Skeletal muscle cell (primary cell): ENCODE results near the gene PAFAH2.

Experiments
- DNase-seq: peaks from one replicate; pipeline ENCODE4 v3.0.0-alpha.2; 2010; ENCODE audit warnings: low read depth
- H3K4me3 ChIP-seq: 2 replicates; pipeline ENCODE4 v1.5.1; 2011; ENCODE audit warnings: low read depth, mild to moderate bottlenecking, control low read depth, low read length, moderate library complexity

The PAFAH2 gene

DNA sequence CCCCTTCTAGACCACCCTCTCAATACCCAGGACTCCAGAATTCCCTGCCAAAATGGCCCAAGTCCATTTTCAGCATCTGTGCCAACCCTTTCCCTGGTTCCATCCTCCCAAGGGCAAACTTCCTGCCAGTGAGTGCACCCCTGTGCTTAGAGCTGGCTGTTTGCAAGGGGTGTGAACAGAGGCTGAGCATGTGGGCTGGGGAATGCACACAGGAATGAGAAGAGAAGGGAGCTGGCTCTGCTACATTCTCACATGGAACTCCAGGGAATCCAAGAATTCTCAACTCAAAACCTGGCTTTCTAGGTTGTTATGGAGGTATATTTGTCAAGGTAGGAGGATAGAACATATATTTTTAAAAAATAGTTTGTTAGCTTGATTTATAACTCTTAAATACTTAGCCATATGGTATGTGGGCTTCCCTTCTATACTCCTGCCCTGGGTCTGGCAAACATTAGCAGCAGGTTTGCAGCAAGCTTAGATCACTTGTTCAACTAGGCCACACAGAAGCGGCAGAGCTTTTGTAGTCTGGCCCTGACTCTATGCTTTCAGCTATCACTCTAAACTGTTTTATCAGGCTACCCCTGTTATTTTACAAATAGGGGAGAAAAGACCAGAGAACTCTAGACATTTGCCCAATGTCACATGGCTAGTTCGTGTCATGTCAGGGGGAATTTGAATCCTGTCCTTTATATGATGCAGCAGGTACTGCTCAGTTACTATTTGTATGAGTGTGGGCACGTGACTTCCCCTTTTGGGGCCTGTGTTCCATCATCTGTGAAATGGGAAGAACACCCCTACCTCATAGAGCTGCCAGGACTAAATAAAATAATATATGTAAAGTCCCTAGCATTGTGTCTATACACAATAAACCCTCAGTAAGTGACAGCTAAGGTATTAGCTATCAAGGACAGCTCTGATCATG, 83.5 kb downstream of the PAFAH2 start:
- DNase-seq, result no peak
- no peak overlapping the region for H3K4me3 ChIP-seq

DNA sequence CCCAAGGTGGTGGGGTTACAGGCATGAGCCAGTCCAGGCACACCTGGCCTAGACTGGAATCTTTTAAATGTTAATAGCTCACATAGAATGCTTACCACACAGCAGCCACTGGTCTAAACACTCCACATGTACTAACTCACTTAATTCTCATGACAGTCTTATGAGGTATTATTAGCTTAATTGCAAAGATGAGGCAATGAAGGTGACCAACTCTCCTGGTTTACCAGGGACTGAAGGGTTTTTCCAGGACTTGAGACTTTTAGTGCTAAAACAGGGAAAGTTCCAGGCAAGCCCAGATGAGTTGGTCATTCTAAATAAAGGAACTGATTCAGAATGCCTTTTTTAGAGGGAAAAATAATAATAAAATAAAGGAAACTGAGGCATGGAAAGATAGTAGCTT, 84.7 kb downstream of the PAFAH2 start:
- no peak for DNase-seq
- H3K4me3 ChIP-seq, result no peak overlapping the region

DNA sequence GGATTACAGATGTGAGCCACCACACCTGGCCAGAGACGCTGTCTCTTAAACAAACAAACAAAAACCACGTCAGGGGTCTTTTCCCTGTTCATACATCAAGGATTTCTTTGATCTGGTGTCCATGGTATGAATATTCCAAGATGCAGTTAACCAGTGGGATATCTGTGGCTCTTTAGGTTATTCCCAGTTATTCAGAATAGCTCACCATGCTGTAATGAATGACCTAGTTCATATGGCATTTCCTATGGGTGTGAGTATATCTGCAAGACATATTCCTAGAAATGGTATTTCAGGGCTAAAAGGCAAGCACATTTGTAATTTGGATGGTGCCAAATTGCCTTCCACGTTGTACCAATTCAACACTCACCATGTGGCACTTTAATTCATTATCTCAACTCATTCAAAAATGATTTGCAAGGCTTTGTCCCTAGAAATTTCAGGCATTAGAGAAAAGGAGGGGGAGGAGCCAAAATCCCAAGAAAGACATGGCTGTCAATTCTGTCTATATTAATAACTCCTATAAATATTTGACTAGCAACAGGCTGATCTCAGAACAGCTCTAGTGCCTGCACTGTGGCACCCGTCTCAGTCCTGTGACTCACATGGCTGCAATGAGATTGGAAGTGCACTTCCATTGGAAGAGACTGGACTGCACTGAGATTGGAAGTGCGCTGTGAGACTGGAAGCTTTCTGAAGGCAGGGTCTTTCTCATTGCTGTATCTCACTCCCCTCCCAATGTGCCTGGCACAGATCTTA, 85.6 kb downstream of the PAFAH2 start:
- H3K4me3 ChIP-seq, result no peak overlapping the region
- no peak for DNase-seq

DNA sequence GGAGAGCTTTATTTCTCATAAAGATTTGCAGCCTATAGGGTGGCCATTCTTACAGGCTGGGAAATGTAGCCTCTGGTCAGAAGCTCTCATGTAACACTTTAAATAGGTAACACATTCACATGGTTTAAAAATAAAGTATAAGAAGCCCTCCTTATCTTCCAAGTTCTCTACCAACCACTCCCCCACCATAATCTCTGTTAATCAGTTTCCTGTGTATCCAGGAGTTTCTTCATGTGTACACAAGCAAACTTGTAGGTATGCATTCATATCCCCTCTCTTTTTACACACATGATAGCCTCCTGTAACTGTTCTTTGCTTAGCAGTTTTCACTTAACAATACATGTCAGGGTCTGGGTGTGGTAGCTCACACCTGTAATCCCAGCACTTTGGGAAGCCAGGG, 86.7 kb downstream of the PAFAH2 start:
- no peak overlapping the region for H3K4me3 ChIP-seq
- DNase-seq, result no peak
